ENCODE results near the gene WFS1. TPM values are rescaled to one million over a fixed set of nuclear protein-coding genes. Genes with fewer than 3 reads are reported as not detected.

WFS1 gene
- total and polyA plus RNA-seq, 2 donors (not counting 3 experiments of a cell fraction or from before 2014, with no cell fraction given): 48.2 to 70.0 TPM

GRCh38 chr4:6239486-6239885, 30.2 kb upstream of the WFS1 start:
- ChIA-PET CTCF (interaction anchor here (1.7 to 1.9 kb wide), 2 partner anchors 11 to 88 kb away, joined by 6 to 13 read pairs; no protein-coding TSS in a partner anchor), POLR2A (no interaction called here)
- H4K20me1 ChIP-seq (replicated peaks; ENCODE audit: control insufficient read depth, extremely low read depth, insufficient read depth, low read length): no peaks in the 10 kb centered on the region
- intact Hi-C loops (cut with micrococcal nuclease) (no loop called here), dilution Hi-C loops (cut with MboI; ENCODE audit: extremely low pct_ligation_motif_present, low sequenced_read_pairs) (no loop called here)
- DNase-seq (ENCODE audit: low read depth, low spot score) (no peak), FAIRE-seq (no peak)
- no peak overlapping the region for H2AFZ ChIP-seq (ENCODE audit: low read depth, low read length)
- H3K9ac ChIP-seq (replicated peaks; ENCODE audit: extremely low read depth, insufficient read depth, low read length): no peak overlapping the region
- no peak overlapping the region for H3K4me3 ChIP-seq (replicated peaks in 1 of 3; ENCODE audit: insufficient read depth in 1 of 3, low read depth in 1 of 3, low read length in 3 of 3)
- H3K27me3 ChIP-seq (ENCODE audit: control insufficient read depth in 2 of 2, insufficient read depth in 2 of 2, low read length in 2 of 2): no peaks in the 10 kb centered on the region
- H3K9me1 ChIP-seq (replicated peaks; ENCODE audit: control insufficient read depth, extremely low read depth, insufficient read depth, low read length): no peaks in the 10 kb centered on the region
- no peak overlapping the region for H3K4me2 ChIP-seq (ENCODE audit: insufficient read depth, low read length)
- H3K27ac ChIP-seq (ENCODE audit: insufficient read depth, low read depth, low read length): no peak overlapping the region
- H3K4me1 ChIP-seq (ENCODE audit: control insufficient read depth, extremely low read depth, insufficient read depth, low read length): no peaks in the 10 kb centered on the region
- no peaks in the 10 kb centered on the region for H3K36me3 ChIP-seq (ENCODE audit: control insufficient read depth in 2 of 2, extremely low read depth in 1 of 2, insufficient read depth in 2 of 2, low read length in 2 of 2)
- no peaks in the 10 kb centered on the region for H3K9me3 ChIP-seq (replicated peaks; ENCODE audit: control insufficient read depth, insufficient read depth, low read length)
- H3K79me2 ChIP-seq (ENCODE audit: control insufficient read depth, insufficient read depth, low read length): no peaks in the 10 kb centered on the region
- BruUV-seq (replicated peaks): no TSS peak
- TF ChIP-seq FOS (IDR thresholded peaks at IDR 0.05; ENCODE audit: borderline replicate concordance, insufficient read depth, low read length) (no peak), MYC (IDR thresholded peaks at IDR 0.05; ENCODE audit: low read depth, low read length) (no peak), JUN (IDR thresholded peaks at IDR 0.05; ENCODE audit: borderline replicate concordance, insufficient read depth, insufficient read length, low read depth) (no peak), MAX (IDR thresholded peaks at IDR 0.05; ENCODE audit: insufficient read depth, insufficient read length) (no peak), POLR2A (IDR thresholded peaks at IDR 0.05; ENCODE audit: low read depth, low read length) (no peak), EZH2 (IDR thresholded peaks at IDR 0.05; ENCODE audit: borderline replicate concordance, low read depth, low read length, severe bottlenecking) (no peak), GATA2 (IDR thresholded peaks at IDR 0.05; ENCODE audit: insufficient read depth, insufficient read length, low read depth, low read length) (no peak), POLR2AphosphoS5 (IDR thresholded peaks at IDR 0.05; ENCODE audit: insufficient read depth, low read depth, low read length) (no peak), CTCF (IDR thresholded peaks at IDR 0.05; ENCODE audit: extremely low read depth in 1 of 2, insufficient read depth in 1 of 2, low read depth in 1 of 2, low read length in 2 of 2) (no peak)
